Osteocyte (in vitro differentiated cells): ENCODE results near the gene CC2D2A. TPM values are rescaled to one million over a fixed set of nuclear protein-coding genes. Genes with fewer than 3 reads are reported as not detected.

Experiments
- DNase-seq: peaks from one replicate; pipeline ENCODE4 v3.0.0; 2021; ENCODE audit warnings: mixed read lengths; ENCODE audit not compliant: unreplicated experiment; ENCODE audit errors: extremely low spot score
- H3K27ac Mint-ChIP-seq: one replicate; pipeline ENCODE4 v1.8.0; 2021; ENCODE audit warnings: mild to moderate bottlenecking, mixed read lengths; ENCODE audit not compliant: unreplicated experiment
- H3K27me3 Mint-ChIP-seq: one replicate; pipeline ENCODE4 v1.8.0; 2021; ENCODE audit warnings: mixed read lengths; ENCODE audit not compliant: unreplicated experiment
- H3K36me3 Mint-ChIP-seq: one replicate; pipeline ENCODE4 v1.8.0; 2021; ENCODE audit warnings: mixed read lengths; ENCODE audit not compliant: unreplicated experiment
- H3K4me1 Mint-ChIP-seq: one replicate; pipeline ENCODE4 v1.8.0; 2021; ENCODE audit warnings: mixed read lengths; ENCODE audit not compliant: unreplicated experiment
- H3K4me3 Mint-ChIP-seq: one replicate; pipeline ENCODE4 v1.8.0; 2021; ENCODE audit warnings: mild to moderate bottlenecking, moderate library complexity, mixed read lengths; ENCODE audit not compliant: unreplicated experiment
- H3K9me3 Mint-ChIP-seq: one replicate; pipeline ENCODE4 v1.8.0; 2021; ENCODE audit warnings: mixed read lengths; ENCODE audit not compliant: unreplicated experiment
- total RNA-seq: library from RNA; stranded (reverse); gene quantifications from 2 replicates; pipeline ENCODE4 v1.2.1, GENCODE V29; 2021
- TF ChIP-seq, protein P1 (sequence below): fragments of 200-600 bp; sonication (generic); IDR thresholded peaks from 2 replicates; pipeline ENCODE4 v1.5.0; 2021; ENCODE audit warnings: antibody characterized with exemption, mild to moderate bottlenecking, moderate library complexity

The CC2D2A gene
- total RNA-seq, 1 donor from 2014 or later, result 31.2 TPM

- Mint-ChIP-seq H3K4me3 (no peak overlapping the region), H3K4me1 (peaks cover 8% of the 10 kb centered on the region)
- TF ChIP-seq, protein P1, sequence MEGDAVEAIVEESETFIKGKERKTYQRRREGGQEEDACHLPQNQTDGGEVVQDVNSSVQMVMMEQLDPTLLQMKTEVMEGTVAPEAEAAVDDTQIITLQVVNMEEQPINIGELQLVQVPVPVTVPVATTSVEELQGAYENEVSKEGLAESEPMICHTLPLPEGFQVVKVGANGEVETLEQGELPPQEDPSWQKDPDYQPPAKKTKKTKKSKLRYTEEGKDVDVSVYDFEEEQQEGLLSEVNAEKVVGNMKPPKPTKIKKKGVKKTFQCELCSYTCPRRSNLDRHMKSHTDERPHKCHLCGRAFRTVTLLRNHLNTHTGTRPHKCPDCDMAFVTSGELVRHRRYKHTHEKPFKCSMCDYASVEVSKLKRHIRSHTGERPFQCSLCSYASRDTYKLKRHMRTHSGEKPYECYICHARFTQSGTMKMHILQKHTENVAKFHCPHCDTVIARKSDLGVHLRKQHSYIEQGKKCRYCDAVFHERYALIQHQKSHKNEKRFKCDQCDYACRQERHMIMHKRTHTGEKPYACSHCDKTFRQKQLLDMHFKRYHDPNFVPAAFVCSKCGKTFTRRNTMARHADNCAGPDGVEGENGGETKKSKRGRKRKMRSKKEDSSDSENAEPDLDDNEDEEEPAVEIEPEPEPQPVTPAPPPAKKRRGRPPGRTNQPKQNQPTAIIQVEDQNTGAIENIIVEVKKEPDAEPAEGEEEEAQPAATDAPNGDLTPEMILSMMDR, result no peak
Measured at GRCh38 chr4:15585331-15585730, 115.6 kb downstream of the CC2D2A start.

GRCh38 chr4:15586066-15586465, 116.4 kb downstream of the CC2D2A start:
- Mint-ChIP-seq H3K9me3 (no peaks in the 10 kb centered on the region), H3K4me1 (peaks cover 8% of the 10 kb centered on the region), H3K27ac (no peak overlapping the region), H3K27me3 (no peaks in the 10 kb centered on the region), H3K4me3 (no peak overlapping the region), H3K36me3 (peaks cover 30% of the 10 kb centered on the region)
- no peak for DNase-seq
- TF ChIP-seq, protein P1, result no peak

More at GRCh38 chr4:15585331-15585730, 115.6 kb downstream of the CC2D2A start:
- Mint-ChIP-seq H3K36me3 (peaks cover 30% of the 10 kb centered on the region), H3K27ac (no peak overlapping the region), H3K9me3 (no peaks in the 10 kb centered on the region), H3K27me3 (no peaks in the 10 kb centered on the region)
- DNase-seq, result no peak

DNA sequence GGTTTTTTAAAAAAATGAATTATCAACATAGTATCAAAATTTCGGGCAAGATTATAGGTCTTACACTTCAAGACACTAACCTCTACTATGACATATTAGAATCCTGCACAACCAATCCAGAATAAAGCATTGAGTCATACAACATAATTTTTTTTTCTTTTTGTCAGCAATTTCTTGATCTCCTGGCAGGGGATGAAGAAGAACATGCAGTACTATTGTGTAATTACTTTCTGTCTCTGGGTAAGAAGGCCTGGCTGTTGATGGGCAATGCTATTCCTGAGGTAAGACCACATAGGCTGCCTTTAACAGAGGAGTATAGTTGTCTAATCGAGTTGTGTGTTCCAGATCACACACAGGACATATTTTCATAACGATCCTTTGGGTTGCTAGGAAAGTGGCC, 118.0 kb downstream of the CC2D2A start:
- DNase-seq, result no peak
- Mint-ChIP-seq H3K27me3 (no peaks in the 10 kb centered on the region), H3K4me1 (no peaks in the 10 kb centered on the region), H3K36me3 (peaks cover 23% of the 10 kb centered on the region), H3K4me3 (no peak overlapping the region), H3K9me3 (no peaks in the 10 kb centered on the region), H3K27ac (no peak overlapping the region)
- TF ChIP-seq, protein P1, result no peak

GRCh38 chr4:15592799-15593198, 123.1 kb downstream of the CC2D2A start:
- TF ChIP-seq, protein P1, result no peak
- Mint-ChIP-seq H3K4me3 (no peak overlapping the region), H3K27me3 (no peaks in the 10 kb centered on the region), H3K36me3 (peaks cover 21% of the 10 kb centered on the region), H3K9me3 (no peaks in the 10 kb centered on the region), H3K27ac (no peak overlapping the region), H3K4me1 (no peaks in the 10 kb centered on the region)
- no peak for DNase-seq

DNA sequence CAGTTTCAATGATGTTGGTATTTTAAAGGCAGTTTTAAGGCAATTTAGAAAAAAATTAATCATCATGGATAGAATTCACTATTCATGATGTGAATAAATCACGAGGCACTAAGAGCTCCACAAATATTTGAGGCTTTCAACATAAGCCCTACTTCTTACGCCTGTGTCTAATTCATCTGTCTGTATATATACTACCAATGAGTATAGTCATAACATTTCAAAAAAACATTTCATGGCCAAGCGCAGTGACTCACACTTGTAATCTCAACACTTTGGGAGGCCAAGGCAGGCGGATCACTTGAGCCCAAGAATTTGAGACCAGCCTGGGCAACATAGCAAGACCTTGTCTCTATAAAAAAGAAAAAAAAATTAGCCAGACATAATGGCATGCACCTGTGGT, 129.0 kb downstream of the CC2D2A start:
- Mint-ChIP-seq H3K27ac (no peak overlapping the region), H3K4me3 (no peak overlapping the region)

More for the DNA sequence above, 129.0 kb downstream of the CC2D2A start:
- Mint-ChIP-seq H3K27me3 (no peaks in the 10 kb centered on the region), H3K4me1 (no peaks in the 10 kb centered on the region), H3K36me3 (peaks cover 60% of the 10 kb centered on the region), H3K9me3 (no peaks in the 10 kb centered on the region)
- no peak for DNase-seq
- TF ChIP-seq, protein P1, result no peak
